Measurements from ENCODE around the gene PEX3.

Gene PEX3

GRCh38 chr6:143449714-143450452 lies 722 bp upstream of the PEX3 start:
- no peak for TF ChIP-seq CTCF (IDR thresholded peaks at IDR 0.05)

GRCh38 chr6:143451531-143451930 lies 926 bp downstream of the PEX3 start:
- no peak for TF ChIP-seq CTCF (IDR thresholded peaks at IDR 0.05)

- TF ChIP-seq CTCF (IDR thresholded peaks at IDR 0.05) = no peak
Observed at GRCh38 chr6:143457563-143458359, 7.2 kb downstream of the PEX3 start.

- TF ChIP-seq CTCF (IDR thresholded peaks at IDR 0.05) = no peak
Observed at GRCh38 chr6:143465546-143465945, 14.9 kb downstream of the PEX3 start.

- no peak for TF ChIP-seq CTCF (IDR thresholded peaks at IDR 0.05)
Observed at GRCh38 chr6:143468026-143468425, 17.4 kb downstream of the PEX3 start.

- no peak for TF ChIP-seq CTCF (IDR thresholded peaks at IDR 0.05)
Observed at GRCh38 chr6:143471822-143472221, 21.2 kb downstream of the PEX3 start.

- no peak for TF ChIP-seq CTCF (IDR thresholded peaks at IDR 0.05)
Observed at GRCh38 chr6:143476545-143476944, 25.9 kb downstream of the PEX3 start.

Data from LNCAP (cell line).